ENCODE measurements around the gene WHRN. TPM values are rescaled to one million over a fixed set of nuclear protein-coding genes. Genes with fewer than 3 reads are reported as not detected.
A peak's percentile ranks its signal among the peaks of the same experiment; 100 is the strongest.

Gene WHRN
- total and polyA plus RNA-seq, 5 donors = 7.8 to 20.3 (median 13.2) TPM

DNA sequence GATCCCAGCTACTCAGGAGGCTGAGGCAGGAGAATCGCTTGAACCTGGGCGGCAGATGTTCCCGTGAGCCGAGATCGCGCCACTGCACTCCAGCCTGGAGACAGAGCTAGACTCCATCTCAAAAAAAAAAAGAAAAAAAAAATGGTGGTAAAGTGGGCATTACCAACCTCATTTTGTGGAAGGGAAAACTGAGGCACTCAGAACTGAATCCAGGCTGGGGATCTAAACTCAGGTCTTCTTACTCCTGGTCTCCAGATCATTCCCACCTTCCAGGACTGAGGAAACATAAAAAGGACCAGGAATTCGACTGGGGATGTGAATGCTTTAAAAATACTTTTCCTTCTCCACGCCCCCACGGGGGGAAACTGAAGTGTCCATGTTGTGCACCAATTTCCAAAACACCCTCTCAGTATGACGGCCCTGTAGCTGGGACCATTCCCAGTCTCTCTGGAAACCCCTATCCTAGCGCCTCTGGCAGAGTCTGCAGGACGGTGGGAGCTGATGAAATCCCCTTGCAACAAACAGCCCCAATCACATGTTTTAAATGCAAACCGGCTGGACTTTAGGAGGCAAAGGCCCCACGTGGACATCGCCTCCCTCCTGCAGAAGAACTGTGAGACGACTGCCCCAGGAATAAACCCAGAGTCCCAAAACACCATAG lies 108.6 kb downstream of the WHRN start:
- intact Hi-C loops (cut with DNase I) = no loop called here
- ATAC-seq (no peak), DNase-seq (peak; percentile 48 to 73 (median 64))
- no peak overlapping the region for H3K27ac ChIP-seq (ENCODE audit: low read length)
- 51% methylated on average over 16 of the region's 16 CpGs for WGBS
- no peak overlapping the region for H3K4me3 ChIP-seq (ENCODE audit: low read length)
- no peaks in the 10 kb centered on the region for H3K27me3 ChIP-seq (ENCODE audit: control insufficient read depth, insufficient read depth)
- H3K4me1 ChIP-seq (ENCODE audit: control insufficient read depth, insufficient read depth, low read length) = peaks cover 3% of the 10 kb centered on the region
- H3K9me3 ChIP-seq (ENCODE audit: control insufficient read depth, low read length) = no peaks in the 10 kb centered on the region

GRCh38 chr9:114395768-114396167 lies 109.5 kb downstream of the WHRN start:
- WGBS = 92% methylated on average over 5 of the region's 5 CpGs
- H3K27ac ChIP-seq (ENCODE audit: low read length) = no peak overlapping the region
- H3K9me3 ChIP-seq (ENCODE audit: control insufficient read depth, low read length) = no peaks in the 10 kb centered on the region
- peaks cover 3% of the 10 kb centered on the region for H3K4me1 ChIP-seq (ENCODE audit: control insufficient read depth, insufficient read depth, low read length)
- intact Hi-C loops (cut with DNase I) = no loop called here
- DNase-seq (no peak), ATAC-seq (no peak)
- H3K4me3 ChIP-seq (ENCODE audit: low read length) = no peak overlapping the region
- no peaks in the 10 kb centered on the region for H3K27me3 ChIP-seq (ENCODE audit: control insufficient read depth, insufficient read depth)

DNA sequence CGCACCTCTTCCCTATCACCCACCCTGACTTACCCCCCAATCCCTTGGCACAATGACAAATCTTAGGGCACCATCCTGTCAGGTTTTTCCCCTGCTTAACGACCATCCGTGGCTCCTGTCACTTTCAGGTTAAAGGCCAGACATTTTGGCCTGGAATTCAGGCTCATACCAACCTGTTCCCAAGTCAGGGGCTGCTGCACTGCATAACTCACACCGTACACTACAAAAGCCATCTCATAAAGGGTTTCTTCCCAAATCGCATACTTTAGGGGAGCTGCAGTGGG lies 110.0 kb downstream of the WHRN start:
- Histone ChIP-seq H3K27ac (ENCODE audit: low read length) (no peak overlapping the region), H3K27me3 (ENCODE audit: control insufficient read depth, insufficient read depth) (no peaks in the 10 kb centered on the region), H3K9me3 (ENCODE audit: control insufficient read depth, low read length) (no peaks in the 10 kb centered on the region), H3K4me3 (ENCODE audit: low read length) (no peak overlapping the region), H3K4me1 (ENCODE audit: control insufficient read depth, insufficient read depth, low read length) (peaks cover 3% of the 10 kb centered on the region)
- no peak for ATAC-seq
- intact Hi-C loops (cut with DNase I) = no loop called here
- DNase-seq = no peak
- 28% methylated on average over 5 of the region's 5 CpGs for WGBS

DNA sequence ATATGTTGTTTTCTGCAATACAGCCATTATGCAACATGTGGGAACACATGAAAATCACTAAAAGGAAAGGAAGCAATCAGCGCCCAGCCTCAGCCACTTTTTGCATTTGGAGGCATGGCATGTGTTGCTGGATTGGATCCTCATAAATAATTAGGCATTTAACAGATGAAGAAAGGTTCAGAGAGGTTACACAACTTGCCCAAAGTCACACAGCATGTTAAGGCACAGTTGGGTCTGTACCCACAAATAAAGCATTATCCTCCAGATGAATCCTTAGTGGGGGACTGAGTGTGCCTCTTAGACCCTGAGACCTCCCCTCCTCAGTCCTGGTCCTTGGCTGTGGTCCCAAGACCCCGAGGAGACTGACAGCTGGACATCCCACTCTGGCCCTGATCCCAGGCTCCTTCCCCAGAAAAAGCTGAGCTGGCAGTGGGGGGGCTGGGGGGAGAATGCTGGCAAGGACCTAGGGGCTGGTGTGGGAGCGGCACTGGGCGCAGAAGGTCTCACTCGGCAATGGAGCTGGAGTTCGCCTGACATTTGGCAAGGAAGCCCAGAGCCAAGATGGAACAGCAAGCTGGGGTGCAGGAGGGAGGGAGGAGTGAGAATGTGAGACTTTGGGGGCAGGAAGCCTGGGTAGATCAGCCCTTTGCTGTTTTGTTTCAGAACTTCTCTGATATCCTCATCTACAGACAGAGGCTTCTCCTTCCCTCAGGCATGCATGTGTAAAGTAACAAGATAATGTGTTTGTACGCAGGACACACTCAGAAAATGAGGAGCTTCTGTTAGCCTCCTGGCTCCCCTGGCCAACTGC lies 110.5 kb downstream of the WHRN start:
- intact Hi-C loops (cut with DNase I) = no loop called here
- H3K4me3 ChIP-seq (ENCODE audit: low read length) = no peak overlapping the region
- DNase-seq (peak in 2 of 3 donors; percentile 78 to 79), ATAC-seq (no peak)
- WGBS = 27% methylated on average over 7 of the region's 7 CpGs
- H3K27me3 ChIP-seq (ENCODE audit: control insufficient read depth, insufficient read depth) = no peaks in the 10 kb centered on the region
- peak overlapping the region; percentile 39 for H3K27ac ChIP-seq (ENCODE audit: low read length)
- peaks cover 3% of the 10 kb centered on the region for H3K4me1 ChIP-seq (ENCODE audit: control insufficient read depth, insufficient read depth, low read length)
- no peaks in the 10 kb centered on the region for H3K9me3 ChIP-seq (ENCODE audit: control insufficient read depth, low read length)

DNA sequence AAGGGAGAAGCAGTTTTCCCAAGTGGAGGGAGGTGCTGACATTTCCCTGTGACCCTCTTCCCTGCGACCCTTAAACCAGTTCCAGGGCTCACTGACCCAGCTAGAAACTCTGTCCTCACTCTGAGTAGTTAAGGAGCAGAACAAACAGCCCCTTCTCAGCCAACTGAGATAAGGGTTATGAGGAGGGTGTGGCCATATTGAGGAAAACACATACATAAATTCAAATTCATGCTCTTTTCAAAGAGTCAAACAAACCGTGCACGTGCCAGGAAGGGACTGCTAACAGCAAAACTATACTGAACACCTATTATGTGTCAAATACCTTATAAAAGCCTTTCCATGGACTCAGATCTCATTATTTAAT lies 112.5 kb downstream of the WHRN start:
- peaks cover 8% of the 10 kb centered on the region for H3K4me1 ChIP-seq (ENCODE audit: control insufficient read depth, insufficient read depth, low read length)
- WGBS = 15% methylated on average over 3 of the region's 3 CpGs
- H3K27me3 ChIP-seq (ENCODE audit: control insufficient read depth, insufficient read depth) = no peaks in the 10 kb centered on the region
- intact Hi-C loops (cut with DNase I) = no loop called here
- no peak overlapping the region for H3K4me3 ChIP-seq (ENCODE audit: low read length)
- ATAC-seq = peak in 1 of 2 donors; percentile 13
- H3K27ac ChIP-seq (ENCODE audit: low read length) = peak overlapping the region; percentile 68
- H3K9me3 ChIP-seq (ENCODE audit: control insufficient read depth, low read length) = no peaks in the 10 kb centered on the region
- no peak for DNase-seq

DNA sequence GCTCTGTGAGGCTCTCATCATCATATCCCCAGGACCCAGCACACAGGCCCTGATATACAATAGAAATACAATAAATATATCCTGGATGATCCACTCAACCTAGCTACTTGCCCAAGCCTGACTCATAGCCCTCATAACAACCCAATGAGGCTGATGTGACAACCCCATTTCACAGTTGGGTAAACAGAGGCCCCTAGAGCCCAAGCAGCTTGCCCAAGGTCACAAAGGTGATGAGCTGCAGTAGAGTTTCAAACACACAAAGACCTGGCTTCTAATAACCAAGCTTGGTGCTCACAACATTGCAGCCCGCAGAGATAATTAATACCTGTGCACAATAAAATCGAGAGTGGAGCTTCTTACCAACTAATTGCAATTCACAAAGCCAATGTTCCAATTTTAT lies 114.3 kb downstream of the WHRN start:
- H3K4me1 ChIP-seq (ENCODE audit: control insufficient read depth, insufficient read depth, low read length) = peaks cover 8% of the 10 kb centered on the region
- H3K27ac ChIP-seq (ENCODE audit: low read length) = no peak overlapping the region
- intact Hi-C loops (cut with DNase I) = no loop called here
- WGBS = 95% methylated on average over 2 of the region's 2 CpGs
- no peaks in the 10 kb centered on the region for H3K27me3 ChIP-seq (ENCODE audit: control insufficient read depth, insufficient read depth)
- DNase-seq (no peak), ATAC-seq (no peak)
- no peak overlapping the region for H3K4me3 ChIP-seq (ENCODE audit: low read length)
- H3K9me3 ChIP-seq (ENCODE audit: control insufficient read depth, low read length) = no peaks in the 10 kb centered on the region

DNA sequence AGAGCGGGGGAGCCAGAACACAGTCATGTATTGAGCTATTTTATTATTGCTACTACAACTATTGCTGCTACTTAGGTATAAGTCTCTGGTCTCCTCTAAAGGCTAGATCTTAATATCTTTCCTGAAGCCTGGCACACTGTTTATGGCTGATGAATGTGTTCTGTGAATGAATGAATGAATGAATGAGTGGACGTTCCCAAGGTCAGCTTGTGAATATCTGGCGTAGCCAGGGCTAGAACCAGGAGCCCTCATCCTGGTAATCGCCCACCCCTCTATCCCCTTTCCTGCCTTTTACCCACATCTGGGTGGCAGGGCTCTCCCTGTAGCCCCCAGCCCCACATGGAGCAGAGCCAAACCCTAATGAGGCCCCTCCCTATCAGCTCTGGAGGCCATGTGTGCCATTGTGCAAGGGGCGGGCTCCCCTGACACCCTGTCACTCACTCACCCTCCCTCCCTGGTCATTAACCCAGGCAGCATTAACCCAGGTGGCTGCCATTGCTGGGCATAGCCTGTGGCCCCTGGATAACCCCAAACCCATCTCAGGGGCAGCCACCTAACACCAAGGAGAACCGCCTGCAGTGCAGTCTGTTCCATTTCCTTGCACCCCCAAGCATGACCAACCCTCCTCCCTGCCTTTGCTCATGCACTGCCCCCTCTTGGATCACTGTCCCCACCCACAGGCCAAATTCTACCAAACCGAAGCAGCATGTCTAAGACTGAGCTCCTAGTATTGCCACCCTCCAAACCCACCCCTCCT lies 115.5 kb downstream of the WHRN start:
- Histone ChIP-seq H3K9me3 (ENCODE audit: control insufficient read depth, low read length) (no peaks in the 10 kb centered on the region), H3K27me3 (ENCODE audit: control insufficient read depth, insufficient read depth) (no peaks in the 10 kb centered on the region), H3K4me1 (ENCODE audit: control insufficient read depth, insufficient read depth, low read length) (peaks cover 10% of the 10 kb centered on the region), H3K4me3 (ENCODE audit: low read length) (no peak overlapping the region), H3K27ac (ENCODE audit: low read length) (no peak overlapping the region)
- intact Hi-C loops (cut with DNase I) = no loop called here
- 84% methylated on average over 7 of the region's 7 CpGs for WGBS
- ATAC-seq (no peak), DNase-seq (no peak)

- Histone ChIP-seq H3K27me3 (ENCODE audit: control insufficient read depth, insufficient read depth) (no peaks in the 10 kb centered on the region), H3K27ac (ENCODE audit: low read length) (peak overlapping the region; percentile 71), H3K9me3 (ENCODE audit: control insufficient read depth, low read length) (no peaks in the 10 kb centered on the region), H3K4me1 (ENCODE audit: control insufficient read depth, insufficient read depth, low read length) (peaks cover 10% of the 10 kb centered on the region), H3K4me3 (ENCODE audit: low read length) (no peak overlapping the region)
- no peak for ATAC-seq
- WGBS = 62% methylated on average over 9 of the region's 9 CpGs
- intact Hi-C loops (cut with DNase I) = no loop called here
- no peak for DNase-seq
These were observed 116.4 kb downstream of the WHRN start for GRCh38 chr9:114388764-114389375.

DNA sequence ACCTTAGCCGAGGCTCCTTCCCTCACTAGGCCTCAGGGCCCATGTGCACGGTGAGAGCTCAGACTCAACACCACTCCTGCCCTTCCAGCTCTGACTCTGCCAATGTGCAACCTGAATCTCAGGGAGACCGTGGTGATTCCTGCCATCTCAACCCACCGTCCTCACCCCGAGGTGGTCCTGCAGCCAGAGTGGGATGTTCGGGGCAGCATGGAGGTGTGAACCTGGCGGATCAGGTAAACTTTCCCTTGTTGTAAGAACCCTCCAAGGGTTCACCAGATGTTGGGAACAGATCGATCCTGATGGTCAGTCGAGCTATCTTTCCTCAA lies 117.0 kb downstream of the WHRN start:
- Histone ChIP-seq H3K4me1 (ENCODE audit: control insufficient read depth, insufficient read depth, low read length) (peaks cover 15% of the 10 kb centered on the region), H3K4me3 (ENCODE audit: low read length) (peak overlapping the region; percentile 35), H3K9me3 (ENCODE audit: control insufficient read depth, low read length) (no peaks in the 10 kb centered on the region), H3K27ac (ENCODE audit: low read length) (peak overlapping the region; percentile 71), H3K27me3 (ENCODE audit: control insufficient read depth, insufficient read depth) (no peaks in the 10 kb centered on the region)
- DNase-seq (no peak), ATAC-seq (no peak)
- WGBS = 59% methylated on average over 9 of the region's 9 CpGs
- intact Hi-C loops (cut with DNase I) = no loop called here

- peak; percentile 78 to 92 (median 91) for DNase-seq
- peaks cover 18% of the 10 kb centered on the region for H3K4me1 ChIP-seq (ENCODE audit: control insufficient read depth, insufficient read depth, low read length)
- peak within 1 kb of the TSS; percentile 71 for H3K27ac ChIP-seq (ENCODE audit: low read length)
- no peaks in the 10 kb centered on the region for H3K9me3 ChIP-seq (ENCODE audit: control insufficient read depth, low read length)
- peak; percentile 75 to 82 for ATAC-seq
- H3K27me3 ChIP-seq (ENCODE audit: control insufficient read depth, insufficient read depth) = no peaks in the 10 kb centered on the region
- WGBS = 1% methylated on average over 25 of the region's 25 CpGs
- peak within 1 kb of the TSS; percentile 35 for H3K4me3 ChIP-seq (ENCODE audit: low read length)
- intact Hi-C loops (cut with DNase I) = no loop called here
These were observed 117.5 kb downstream of the WHRN start, which contains the start of gene AKNA for GRCh38 chr9:114387680-114388356. TSS of gene AKNA (minus strand) at chr9:114387982. CDS start at chr9:114381333, 6,649 bp downstream.
